ENCODE measurements around the gene KCNE5.
"Not testable (repeated sequence)": the region's sequence is repeated elsewhere in the genome, so short reads cannot be mapped to it uniquely, and the experiment has no call there.

KCNE5 gene

GRCh38 chrX:109624641-109625616, at the start of gene KCNE5:
TSS of gene KCNE5 (minus strand) at chrX:109625172. CDS start at chrX:109625020, 152 bp downstream.
- no peak for DNase-seq (ENCODE audit: low spot score)

GRCh38 chrX:109672239-109672638, 47.3 kb upstream of the KCNE5 start:
- no peak for DNase-seq (ENCODE audit: low spot score)

- not testable (repeated sequence) for DNase-seq (ENCODE audit: low spot score)
Observed at GRCh38 chrX:109671170-109671569, 46.2 kb upstream of the KCNE5 start.

- DNase-seq (ENCODE audit: low spot score): no peak
Observed at GRCh38 chrX:109667986-109668385, 43.0 kb upstream of the KCNE5 start.

- no peak for DNase-seq (ENCODE audit: low spot score)
Observed at GRCh38 chrX:109660435-109661143, 35.6 kb upstream of the KCNE5 start.

- DNase-seq (ENCODE audit: low spot score): no peak
Observed at GRCh38 chrX:109658391-109658790, 33.4 kb upstream of the KCNE5 start.

- DNase-seq (ENCODE audit: low spot score): not testable (repeated sequence)
Observed at GRCh38 chrX:109657364-109657763, 32.4 kb upstream of the KCNE5 start.

- DNase-seq (ENCODE audit: low spot score): no peak
Observed at GRCh38 chrX:109656774-109657173, 31.8 kb upstream of the KCNE5 start.

GRCh38 chrX:109655502-109656201, 30.7 kb upstream of the KCNE5 start:
- DNase-seq (ENCODE audit: low spot score): no peak

- no peak for DNase-seq (ENCODE audit: low spot score)
Observed at GRCh38 chrX:109654516-109655109, 29.6 kb upstream of the KCNE5 start.

- DNase-seq (ENCODE audit: low spot score): not testable (repeated sequence)
Observed at GRCh38 chrX:109644671-109645070, 19.7 kb upstream of the KCNE5 start.

GRCh38 chrX:109643687-109644086, 18.7 kb upstream of the KCNE5 start:
- no peak for DNase-seq (ENCODE audit: low spot score)

- DNase-seq (ENCODE audit: low spot score): no peak
Observed at GRCh38 chrX:109638158-109638557, 13.2 kb upstream of the KCNE5 start.

GRCh38 chrX:109637477-109637876, 12.5 kb upstream of the KCNE5 start:
- not testable (repeated sequence) for DNase-seq (ENCODE audit: low spot score)

GRCh38 chrX:109635146-109635545, 10.2 kb upstream of the KCNE5 start:
- peak; percentile 46 for DNase-seq (ENCODE audit: low spot score)

GRCh38 chrX:109632906-109633504, 8.0 kb upstream of the KCNE5 start:
- DNase-seq (ENCODE audit: low spot score): peak; percentile 26

GRCh38 chrX:109629310-109629709, 4.3 kb upstream of the KCNE5 start:
- DNase-seq (ENCODE audit: low spot score): no peak

GRCh38 chrX:109626637-109627036, 1.7 kb upstream of the KCNE5 start:
- DNase-seq (ENCODE audit: low spot score): peak; percentile 37

- DNase-seq (ENCODE audit: low spot score): no peak
Observed at GRCh38 chrX:109623997-109624396, 975 bp downstream of the KCNE5 start.

GRCh38 chrX:109622270-109622669, 2.7 kb downstream of the KCNE5 start:
- DNase-seq (ENCODE audit: low spot score): no peak

GRCh38 chrX:109619771-109620170, 5.2 kb downstream of the KCNE5 start:
- no peak for DNase-seq (ENCODE audit: low spot score)

- DNase-seq (ENCODE audit: low spot score): no peak
Observed at GRCh38 chrX:109614951-109615350, 10.0 kb downstream of the KCNE5 start.
